SK-N-SH (cell line): ENCODE measurements around the gene N4BP3. TPM values are rescaled to one million over a fixed set of nuclear protein-coding genes. Genes with fewer than 3 reads are reported as not detected.
A peak's percentile ranks its signal among the peaks of the same experiment; 100 is the strongest.

Experiments used
- CTCF ChIA-PET: fragments of 300-600, 350-600 bp; formaldehyde crosslinking; extraction: SDS; loops from one replicate; lab custom pipeline; 2021; lab: Yijun Ruan, JAX
- POLR2A ChIA-PET: fragments of 350-600 bp; sonication (Branson Sonifier 250); formaldehyde crosslinking; extraction: SDS; loops from one replicate; lab custom pipeline; 2020; ENCODE audit warnings: antibody characterized with exemption, inconsistent platforms; lab: Yijun Ruan, JAX
- DNase-seq: peaks from one replicate; pipeline ENCODE4 v3.0.0; 2012
- H2AFZ ChIP-seq: fragments of 200-600 bp; sonication (generic); 2 replicates; pipeline ENCODE4 v1.8.1; 2016; ENCODE audit warnings: antibody characterized with exemption, mild to moderate bottlenecking, low read depth
- H3F3A ChIP-seq: fragments of 200-600 bp; sonication (generic); replicated peaks from 2 replicates; pipeline ENCODE3; 2016; ENCODE audit warnings: antibody characterized with exemption, mild to moderate bottlenecking; ENCODE audit not compliant: insufficient read depth
- H3K27ac ChIP-seq, 2 experiments: fragments of 200-500 bp in 1 of 2; fragments of 200-600 bp in 1 of 2; sonication (Bioruptor generic) in 1 of 2; sonication (generic), shearing (Covaris generic) in 1 of 2; 2 replicates each; pipeline versions ENCODE4 v1.5.1 to v1.6.1; 2014 to 2016; ENCODE audit warnings: low read depth in 2 of 2, inconsistent platforms in 1 of 2, low read length in 1 of 2, mild to moderate bottlenecking in 1 of 2, mixed read lengths in 1 of 2
- H3K27me3 ChIP-seq: fragments of 200-600 bp; sonication (generic), shearing (Covaris generic); 2 replicates; pipeline ENCODE4 v1.6.1; 2016; ENCODE audit warnings: mixed run types; ENCODE audit not compliant: insufficient read depth
- H3K36me3 ChIP-seq, 2 experiments: fragments of 200-500 bp in 1 of 2; fragments of 200-600 bp in 1 of 2; sonication (Bioruptor generic) in 1 of 2; sonication (generic) in 1 of 2; replicated peaks in 1 of 2; 2 replicates each; pipeline versions ENCODE3 to v1.5.1; 2014 to 2016; ENCODE audit warnings: low read length in 1 of 2, mild to moderate bottlenecking in 1 of 2; ENCODE audit not compliant: insufficient read depth in 2 of 2, control insufficient read depth in 1 of 2
- H3K4me1 ChIP-seq, 2 experiments: fragments of 200-500 bp in 1 of 2; fragments of 200-600 bp in 1 of 2; sonication (Bioruptor generic) in 1 of 2; sonication (generic), shearing (Covaris generic) in 1 of 2; 2 replicates each; pipeline versions ENCODE4 v1.5.1 to v1.6.1; 2014 to 2016; ENCODE audit warnings: low read depth in 1 of 2, low read length in 1 of 2, mixed run types in 1 of 2; ENCODE audit not compliant: insufficient read depth in 2 of 2, control insufficient read depth in 1 of 2
- H3K4me2 ChIP-seq: fragments of 200-600 bp; sonication (generic), shearing (Covaris generic); 2 replicates; pipeline ENCODE4 v1.6.1; 2017; ENCODE audit warnings: mixed run types
- H3K4me3 ChIP-seq, 2 experiments: fragments of 200-500 bp in 1 of 2; fragments of 200-600 bp in 1 of 2; sonication (Bioruptor generic) in 1 of 2; sonication (generic), shearing (Covaris generic) in 1 of 2; 2 replicates each; pipeline versions ENCODE4 v1.5.1 to v1.8.1; 2014 to 2016; ENCODE audit warnings: low read depth in 2 of 2, inconsistent platforms in 1 of 2, low read length in 1 of 2, mild to moderate bottlenecking in 1 of 2, mixed read lengths in 1 of 2, moderate library complexity in 1 of 2
- H3K79me2 ChIP-seq: fragments of 200-600 bp; sonication (generic); 2 replicates; pipeline ENCODE4 v1.8.1; 2017; ENCODE audit warnings: mild to moderate bottlenecking; ENCODE audit not compliant: insufficient read depth
- H3K9ac ChIP-seq: fragments of 200-600 bp; sonication (generic); 2 replicates; pipeline ENCODE4 v1.6.1; 2017; ENCODE audit warnings: mixed run types
- H3K9me2 ChIP-seq: fragments of 200-600 bp; sonication (generic); 2 replicates; pipeline ENCODE4 v1.6.1; 2017; ENCODE audit warnings: mixed run types
- H3K9me3 ChIP-seq: fragments of 200-600 bp; sonication (generic); 2 replicates; pipeline ENCODE4 v1.6.1; 2017; ENCODE audit warnings: mixed run types, mild to moderate bottlenecking, moderate library complexity
- H4K20me1 ChIP-seq: fragments of 200-600 bp; sonication (generic); 2 replicates; pipeline ENCODE4 v1.6.1; 2017; ENCODE audit warnings: mild to moderate bottlenecking, mixed run types; ENCODE audit not compliant: insufficient read depth
- FOSL2 ChIP-seq: IDR thresholded peaks from 2 replicates; pipeline ENCODE4 v1.4.0; 2012; ENCODE audit warnings: low read depth, mild to moderate bottlenecking, moderate library complexity, borderline replicate concordance
- MXI1 ChIP-seq: IDR thresholded peaks from 2 replicates; pipeline ENCODE4 v1.6.1; 2012; ENCODE audit warnings: mild to moderate bottlenecking, low read depth, low read length, improper control_type of control experiment
- NFIC ChIP-seq: IDR thresholded peaks from 2 replicates; pipeline ENCODE4 v1.4.0; 2012; ENCODE audit warnings: borderline replicate concordance
- RAD21 ChIP-seq: IDR thresholded peaks from 2 replicates; pipeline ENCODE4 v1.6.1; 2012; ENCODE audit warnings: mild to moderate bottlenecking, low read length
- RCOR1 ChIP-seq: fragments of 150-350 bp; IDR thresholded peaks from 2 replicates; pipeline ENCODE4 v1.6.1; 2017; ENCODE audit warnings: antibody characterized with exemption, low read length
- RFX5 ChIP-seq: IDR thresholded peaks from 2 replicates; pipeline ENCODE4 v1.6.1; 2012; ENCODE audit warnings: mild to moderate bottlenecking, improper control_type of control experiment, low read length
- SIN3A ChIP-seq: IDR thresholded peaks from 2 replicates; pipeline ENCODE4 v1.6.1; 2012; ENCODE audit warnings: low read depth, mild to moderate bottlenecking, low read length, moderate library complexity, borderline replicate concordance
- SMC3 ChIP-seq: IDR thresholded peaks from 2 replicates; pipeline ENCODE4 v1.6.1; 2012; ENCODE audit warnings: low read depth, low read length, improper control_type of control experiment
- WGBS: methylation state at CpG from one replicate; pipeline ENCODE4 v1.1.6; 2017; ENCODE audit warnings: low lambda C conversion rate; 5-methylcytosine and 5-hydroxymethylcytosine counted together
- polyA plus RNA-seq, 3 experiments: library from polyadenylated mRNA; depleted of rRNA; stranded (reverse); fragments of >200 nt; gene quantifications; 2 replicates each; pipeline ENCODE4 v1.2.3, GENCODE V29; 2012
- TF ChIP-seq, protein P1 (sequence below): IDR thresholded peaks from 2 replicates; pipeline ENCODE4 v1.4.0; 2012; ENCODE audit warnings: low read depth, borderline replicate concordance
- TF ChIP-seq, protein P2 (sequence below): IDR thresholded peaks from 2 replicates; pipeline ENCODE4 v1.4.0; 2012; ENCODE audit warnings: low read depth
- TF ChIP-seq, protein P3 (sequence below): fragments of 200-600 bp; sonication (generic); IDR thresholded peaks from 2 replicates; pipeline ENCODE4 v1.6.1; 2017; ENCODE audit warnings: antibody characterized with exemption, mild to moderate bottlenecking, moderate library complexity
- TF ChIP-seq, protein P4 (sequence below): IDR thresholded peaks from 2 replicates; pipeline ENCODE4 v1.6.1; 2012; ENCODE audit warnings: mild to moderate bottlenecking, low read depth, low read length, moderate library complexity

N4BP3 gene
- polyA plus RNA-seq, 1 of the 3 experiments (the other 2 are of a cell fraction), result 0.28 TPM

DNA sequence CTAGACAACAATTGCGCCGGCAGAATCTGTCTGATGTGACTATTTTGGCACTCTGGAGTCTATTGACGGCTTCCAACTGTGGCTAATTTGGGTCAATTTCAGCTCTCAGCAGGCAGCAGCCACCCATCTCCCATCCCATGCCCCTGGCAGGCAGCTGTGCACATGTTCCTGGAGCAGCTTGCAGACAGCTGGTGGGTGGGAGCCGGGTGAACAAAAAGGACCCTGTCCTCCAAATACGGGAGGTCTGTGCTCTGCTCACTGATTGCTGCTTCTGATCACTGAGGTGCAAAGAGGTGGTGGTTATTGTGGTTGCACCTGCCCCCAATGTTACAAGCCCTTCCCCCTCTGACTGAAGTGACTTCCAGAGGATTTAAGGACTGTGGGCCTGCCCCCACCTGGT lies 45.0 kb upstream of the N4BP3 start:
- TF ChIP-seq RCOR1 (peak; percentile 37; the same call in 1 of the 2 replicates), MXI1 (peak; percentile 46; the same call in 1 of the 2 replicates)
- TF ChIP-seq, protein P1, sequence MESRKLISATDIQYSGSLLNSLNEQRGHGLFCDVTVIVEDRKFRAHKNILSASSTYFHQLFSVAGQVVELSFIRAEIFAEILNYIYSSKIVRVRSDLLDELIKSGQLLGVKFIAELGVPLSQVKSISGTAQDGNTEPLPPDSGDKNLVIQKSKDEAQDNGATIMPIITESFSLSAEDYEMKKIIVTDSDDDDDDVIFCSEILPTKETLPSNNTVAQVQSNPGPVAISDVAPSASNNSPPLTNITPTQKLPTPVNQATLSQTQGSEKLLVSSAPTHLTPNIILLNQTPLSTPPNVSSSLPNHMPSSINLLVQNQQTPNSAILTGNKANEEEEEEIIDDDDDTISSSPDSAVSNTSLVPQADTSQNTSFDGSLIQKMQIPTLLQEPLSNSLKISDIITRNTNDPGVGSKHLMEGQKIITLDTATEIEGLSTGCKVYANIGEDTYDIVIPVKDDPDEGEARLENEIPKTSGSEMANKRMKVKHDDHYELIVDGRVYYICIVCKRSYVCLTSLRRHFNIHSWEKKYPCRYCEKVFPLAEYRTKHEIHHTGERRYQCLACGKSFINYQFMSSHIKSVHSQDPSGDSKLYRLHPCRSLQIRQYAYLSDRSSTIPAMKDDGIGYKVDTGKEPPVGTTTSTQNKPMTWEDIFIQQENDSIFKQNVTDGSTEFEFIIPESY, result no peak
- Histone ChIP-seq H3K4me1 (peaks cover 0 to 4% of the 10 kb centered on the region in 2 experiments; a peak in 1 of 4 replicates), H3K36me3 (no peaks in the 10 kb centered on the region), H4K20me1 (no peaks in the 10 kb centered on the region), H3K4me3 (no peak overlapping the region), H3K9ac (no peak overlapping the region), H3K27me3 (no peaks in the 10 kb centered on the region; the same call in 1 of the 2 replicates), H3K9me2 (no peaks in the 10 kb centered on the region), H3K4me2 (no peak overlapping the region), H3K27ac (no peak overlapping the region), H2AFZ (no peak overlapping the region), H3K79me2 (no peaks in the 10 kb centered on the region), H3F3A (no peaks in the 10 kb centered on the region), H3K9me3 (no peaks in the 10 kb centered on the region)
- ChIA-PET POLR2A (no interaction called here), CTCF (interaction anchor here (0.6 to 3.2 kb wide), 2 partner anchors 8 to 52 kb away, joined by 3 to 19 read pairs; no protein-coding TSS in a partner anchor)
- peak; percentile 50 for DNase-seq
- 51% methylated on average over 3 of the region's 5 CpGs for WGBS

DNA sequence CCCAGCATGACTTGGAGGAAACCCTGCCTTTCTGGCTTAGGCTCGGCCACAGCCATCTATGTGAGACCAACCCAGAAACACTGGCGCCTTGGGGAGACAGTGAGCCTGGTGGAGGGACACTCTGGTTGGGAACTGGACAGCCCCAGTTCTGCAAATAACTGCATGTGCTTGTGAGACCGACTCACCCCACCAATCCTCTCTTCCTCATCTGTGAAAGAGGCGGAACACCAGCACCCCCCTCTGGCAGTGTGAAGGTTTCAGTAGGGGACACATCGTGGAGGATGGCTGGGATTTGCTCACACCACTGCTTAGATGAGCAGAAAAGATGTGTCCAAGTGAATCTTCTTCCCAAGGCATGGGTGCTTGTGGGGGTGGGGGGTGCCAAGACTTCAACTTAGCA lies 43.4 kb upstream of the N4BP3 start:
- H3K9me2 ChIP-seq, result no peaks in the 10 kb centered on the region
- H3K4me1 ChIP-seq, result peaks cover 0 to 4% of the 10 kb centered on the region in 2 experiments; a peak in 1 of 4 replicates
- ChIA-PET POLR2A (no interaction called here), CTCF (no interaction called here)
- no peak overlapping the region for H3K4me2 ChIP-seq
- peaks cover 2% of the 10 kb centered on the region; the same call in 1 of the 2 replicates for H3K27me3 ChIP-seq
- TF ChIP-seq RCOR1 (no peak), RAD21 (peak; percentile 18; the same call in 1 of the 2 replicates), RFX5 (no peak), NFIC (no peak), SMC3 (no peak), FOSL2 (no peak), SIN3A (no peak), MXI1 (no peak)
- TF ChIP-seq, protein P2, sequence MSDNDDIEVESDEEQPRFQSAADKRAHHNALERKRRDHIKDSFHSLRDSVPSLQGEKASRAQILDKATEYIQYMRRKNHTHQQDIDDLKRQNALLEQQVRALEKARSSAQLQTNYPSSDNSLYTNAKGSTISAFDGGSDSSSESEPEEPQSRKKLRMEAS, result no peak
- TF ChIP-seq, protein P3, sequence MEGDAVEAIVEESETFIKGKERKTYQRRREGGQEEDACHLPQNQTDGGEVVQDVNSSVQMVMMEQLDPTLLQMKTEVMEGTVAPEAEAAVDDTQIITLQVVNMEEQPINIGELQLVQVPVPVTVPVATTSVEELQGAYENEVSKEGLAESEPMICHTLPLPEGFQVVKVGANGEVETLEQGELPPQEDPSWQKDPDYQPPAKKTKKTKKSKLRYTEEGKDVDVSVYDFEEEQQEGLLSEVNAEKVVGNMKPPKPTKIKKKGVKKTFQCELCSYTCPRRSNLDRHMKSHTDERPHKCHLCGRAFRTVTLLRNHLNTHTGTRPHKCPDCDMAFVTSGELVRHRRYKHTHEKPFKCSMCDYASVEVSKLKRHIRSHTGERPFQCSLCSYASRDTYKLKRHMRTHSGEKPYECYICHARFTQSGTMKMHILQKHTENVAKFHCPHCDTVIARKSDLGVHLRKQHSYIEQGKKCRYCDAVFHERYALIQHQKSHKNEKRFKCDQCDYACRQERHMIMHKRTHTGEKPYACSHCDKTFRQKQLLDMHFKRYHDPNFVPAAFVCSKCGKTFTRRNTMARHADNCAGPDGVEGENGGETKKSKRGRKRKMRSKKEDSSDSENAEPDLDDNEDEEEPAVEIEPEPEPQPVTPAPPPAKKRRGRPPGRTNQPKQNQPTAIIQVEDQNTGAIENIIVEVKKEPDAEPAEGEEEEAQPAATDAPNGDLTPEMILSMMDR, result peak; percentile 30
- TF ChIP-seq, protein P4, sequence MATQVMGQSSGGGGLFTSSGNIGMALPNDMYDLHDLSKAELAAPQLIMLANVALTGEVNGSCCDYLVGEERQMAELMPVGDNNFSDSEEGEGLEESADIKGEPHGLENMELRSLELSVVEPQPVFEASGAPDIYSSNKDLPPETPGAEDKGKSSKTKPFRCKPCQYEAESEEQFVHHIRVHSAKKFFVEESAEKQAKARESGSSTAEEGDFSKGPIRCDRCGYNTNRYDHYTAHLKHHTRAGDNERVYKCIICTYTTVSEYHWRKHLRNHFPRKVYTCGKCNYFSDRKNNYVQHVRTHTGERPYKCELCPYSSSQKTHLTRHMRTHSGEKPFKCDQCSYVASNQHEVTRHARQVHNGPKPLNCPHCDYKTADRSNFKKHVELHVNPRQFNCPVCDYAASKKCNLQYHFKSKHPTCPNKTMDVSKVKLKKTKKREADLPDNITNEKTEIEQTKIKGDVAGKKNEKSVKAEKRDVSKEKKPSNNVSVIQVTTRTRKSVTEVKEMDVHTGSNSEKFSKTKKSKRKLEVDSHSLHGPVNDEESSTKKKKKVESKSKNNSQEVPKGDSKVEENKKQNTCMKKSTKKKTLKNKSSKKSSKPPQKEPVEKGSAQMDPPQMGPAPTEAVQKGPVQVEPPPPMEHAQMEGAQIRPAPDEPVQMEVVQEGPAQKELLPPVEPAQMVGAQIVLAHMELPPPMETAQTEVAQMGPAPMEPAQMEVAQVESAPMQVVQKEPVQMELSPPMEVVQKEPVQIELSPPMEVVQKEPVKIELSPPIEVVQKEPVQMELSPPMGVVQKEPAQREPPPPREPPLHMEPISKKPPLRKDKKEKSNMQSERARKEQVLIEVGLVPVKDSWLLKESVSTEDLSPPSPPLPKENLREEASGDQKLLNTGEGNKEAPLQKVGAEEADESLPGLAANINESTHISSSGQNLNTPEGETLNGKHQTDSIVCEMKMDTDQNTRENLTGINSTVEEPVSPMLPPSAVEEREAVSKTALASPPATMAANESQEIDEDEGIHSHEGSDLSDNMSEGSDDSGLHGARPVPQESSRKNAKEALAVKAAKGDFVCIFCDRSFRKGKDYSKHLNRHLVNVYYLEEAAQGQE, result no peak
- no peaks in the 10 kb centered on the region for H3F3A ChIP-seq
- DNase-seq, result no peak
- H2AFZ ChIP-seq, result no peak overlapping the region
- no peak overlapping the region for H3K27ac ChIP-seq
- H3K36me3 ChIP-seq, result no peaks in the 10 kb centered on the region
- H3K9ac ChIP-seq, result no peak overlapping the region
- no peaks in the 10 kb centered on the region for H3K79me2 ChIP-seq
- no peaks in the 10 kb centered on the region for H4K20me1 ChIP-seq
- no peaks in the 10 kb centered on the region for H3K9me3 ChIP-seq
- no peak overlapping the region for H3K4me3 ChIP-seq
- WGBS, result 36% methylated on average over 3 of the region's 5 CpGs
